ENCODE data around the gene RRP15. TPM values are rescaled to one million over a fixed set of nuclear protein-coding genes. Genes with fewer than 3 reads are reported as not detected.

Gene RRP15
- total RNA-seq, 1 donor from 2014 or later: 20.8 TPM

- Histone ChIP-seq H3K4me1 (no peaks in the 10 kb centered on the region), H3K9me3 (replicated peaks) (no peaks in the 10 kb centered on the region), H3K4me3 (no peak overlapping the region), H3K27me3 (ENCODE audit: low read depth) (no peaks in the 10 kb centered on the region), H3K36me3 (peaks cover 20% of the 10 kb centered on the region), H3K27ac (replicated peaks) (no peak overlapping the region)
- intact Hi-C loops (cut with micrococcal nuclease): no loop called here
- no peak for DNase-seq
- no peak for TF ChIP-seq CTCF (IDR thresholded peaks at IDR 0.05; ENCODE audit: borderline replicate concordance)
These were observed 38.6 kb downstream of the RRP15 start for GRCh38 chr1:218323568-218324225.

GRCh38 chr1:218324226-218324580 is 39.1 kb downstream of the RRP15 start:
- no peak for DNase-seq
- Histone ChIP-seq H3K9me3 (replicated peaks) (no peaks in the 10 kb centered on the region), H3K36me3 (peaks cover 20% of the 10 kb centered on the region), H3K4me1 (no peaks in the 10 kb centered on the region), H3K27me3 (ENCODE audit: low read depth) (no peaks in the 10 kb centered on the region), H3K27ac (replicated peaks) (no peak overlapping the region), H3K4me3 (no peak overlapping the region)
- no peak for TF ChIP-seq CTCF (IDR thresholded peaks at IDR 0.05; ENCODE audit: borderline replicate concordance)
- intact Hi-C loops (cut with micrococcal nuclease): no loop called here

- no peak overlapping the region for H3K4me3 ChIP-seq
- H3K36me3 ChIP-seq: peaks cover 12% of the 10 kb centered on the region
- no peaks in the 10 kb centered on the region for H3K9me3 ChIP-seq (replicated peaks)
- no peak for TF ChIP-seq CTCF (IDR thresholded peaks at IDR 0.05; ENCODE audit: borderline replicate concordance)
- H3K27me3 ChIP-seq (ENCODE audit: low read depth): no peaks in the 10 kb centered on the region
- DNase-seq: no peak
- intact Hi-C loops (cut with micrococcal nuclease): no loop called here
- H3K4me1 ChIP-seq: no peaks in the 10 kb centered on the region
- no peak overlapping the region for H3K27ac ChIP-seq (replicated peaks)
These were observed 43.7 kb downstream of the RRP15 start for GRCh38 chr1:218328769-218329168.

- intact Hi-C loops (cut with micrococcal nuclease): loop anchor here (10.0 kb wide), 1 partner anchor 195 kb away; no protein-coding TSS in a partner anchor
- Histone ChIP-seq H3K9me3 (replicated peaks) (no peaks in the 10 kb centered on the region), H3K27me3 (ENCODE audit: low read depth) (no peaks in the 10 kb centered on the region), H3K4me3 (no peak overlapping the region), H3K27ac (replicated peaks) (no peak overlapping the region), H3K4me1 (no peaks in the 10 kb centered on the region), H3K36me3 (peaks cover 5% of the 10 kb centered on the region)
- no peak for DNase-seq
- TF ChIP-seq CTCF (IDR thresholded peaks at IDR 0.05; ENCODE audit: borderline replicate concordance): peak; percentile 77
These were observed 45.0 kb downstream of the RRP15 start for GRCh38 chr1:218330043-218330623.

- Histone ChIP-seq H3K27me3 (ENCODE audit: low read depth) (no peaks in the 10 kb centered on the region), H3K36me3 (peaks cover 5% of the 10 kb centered on the region), H3K27ac (replicated peaks) (no peak overlapping the region), H3K4me3 (no peak overlapping the region), H3K4me1 (no peaks in the 10 kb centered on the region), H3K9me3 (replicated peaks) (no peaks in the 10 kb centered on the region)
- no peak for DNase-seq
- no peak for TF ChIP-seq CTCF (IDR thresholded peaks at IDR 0.05; ENCODE audit: borderline replicate concordance)
- intact Hi-C loops (cut with micrococcal nuclease): loop anchor here (10.0 kb wide), 1 partner anchor 192 kb away; no protein-coding TSS in a partner anchor
These were observed 47.3 kb downstream of the RRP15 start for GRCh38 chr1:218332416-218332815.
